ENCODE measurements around the gene SH3BP5L.

The SH3BP5L gene

GRCh38 chr1:248776991-248777390, 48.7 kb downstream of the SH3BP5L start:
- no peak for DNase-seq (ENCODE audit: low read depth)

GRCh38 chr1:248775441-248775840, 50.3 kb downstream of the SH3BP5L start:
- no peak for DNase-seq (ENCODE audit: low read depth)
